SK-N-SH (cell line): ENCODE data around the gene MAP3K5. TPM values are rescaled to one million over a fixed set of nuclear protein-coding genes. Genes with fewer than 3 reads are reported as not detected.

Experiments used
- CTCF ChIA-PET: fragments of 300-600, 350-600 bp; formaldehyde crosslinking; extraction: SDS; loops from one replicate; lab custom pipeline; 2021; lab: Yijun Ruan, JAX
- POLR2A ChIA-PET: fragments of 350-600 bp; sonication (Branson Sonifier 250); formaldehyde crosslinking; extraction: SDS; loops from one replicate; lab custom pipeline; 2020; ENCODE audit warnings: antibody characterized with exemption, inconsistent platforms; lab: Yijun Ruan, JAX
- DNase-seq: peaks from one replicate; pipeline ENCODE4 v3.0.0; 2012
- H2AFZ ChIP-seq: fragments of 200-600 bp; sonication (generic); 2 replicates; pipeline ENCODE4 v1.8.1; 2016; ENCODE audit warnings: antibody characterized with exemption, mild to moderate bottlenecking, low read depth
- H3F3A ChIP-seq: fragments of 200-600 bp; sonication (generic); replicated peaks from 2 replicates; pipeline ENCODE3; 2016; ENCODE audit warnings: antibody characterized with exemption, mild to moderate bottlenecking; ENCODE audit not compliant: insufficient read depth
- H3K27ac ChIP-seq, 2 experiments: fragments of 200-500 bp in 1 of 2; fragments of 200-600 bp in 1 of 2; sonication (Bioruptor generic) in 1 of 2; sonication (generic), shearing (Covaris generic) in 1 of 2; 2 replicates each; pipeline versions ENCODE4 v1.5.1 to v1.6.1; 2014 to 2016; ENCODE audit warnings: low read depth in 2 of 2, inconsistent platforms in 1 of 2, low read length in 1 of 2, mild to moderate bottlenecking in 1 of 2, mixed read lengths in 1 of 2
- H3K27me3 ChIP-seq: fragments of 200-600 bp; sonication (generic), shearing (Covaris generic); 2 replicates; pipeline ENCODE4 v1.6.1; 2016; ENCODE audit warnings: mixed run types; ENCODE audit not compliant: insufficient read depth
- H3K36me3 ChIP-seq, 2 experiments: fragments of 200-500 bp in 1 of 2; fragments of 200-600 bp in 1 of 2; sonication (Bioruptor generic) in 1 of 2; sonication (generic) in 1 of 2; replicated peaks in 1 of 2; 2 replicates each; pipeline versions ENCODE3 to v1.5.1; 2014 to 2016; ENCODE audit warnings: low read length in 1 of 2, mild to moderate bottlenecking in 1 of 2; ENCODE audit not compliant: insufficient read depth in 2 of 2, control insufficient read depth in 1 of 2
- H3K4me1 ChIP-seq, 2 experiments: fragments of 200-500 bp in 1 of 2; fragments of 200-600 bp in 1 of 2; sonication (Bioruptor generic) in 1 of 2; sonication (generic), shearing (Covaris generic) in 1 of 2; 2 replicates each; pipeline versions ENCODE4 v1.5.1 to v1.6.1; 2014 to 2016; ENCODE audit warnings: low read depth in 1 of 2, low read length in 1 of 2, mixed run types in 1 of 2; ENCODE audit not compliant: insufficient read depth in 2 of 2, control insufficient read depth in 1 of 2
- H3K4me2 ChIP-seq: fragments of 200-600 bp; sonication (generic), shearing (Covaris generic); 2 replicates; pipeline ENCODE4 v1.6.1; 2017; ENCODE audit warnings: mixed run types
- H3K4me3 ChIP-seq, 2 experiments: fragments of 200-500 bp in 1 of 2; fragments of 200-600 bp in 1 of 2; sonication (Bioruptor generic) in 1 of 2; sonication (generic), shearing (Covaris generic) in 1 of 2; 2 replicates each; pipeline versions ENCODE4 v1.5.1 to v1.8.1; 2014 to 2016; ENCODE audit warnings: low read depth in 2 of 2, inconsistent platforms in 1 of 2, low read length in 1 of 2, mild to moderate bottlenecking in 1 of 2, mixed read lengths in 1 of 2, moderate library complexity in 1 of 2
- H3K79me2 ChIP-seq: fragments of 200-600 bp; sonication (generic); 2 replicates; pipeline ENCODE4 v1.8.1; 2017; ENCODE audit warnings: mild to moderate bottlenecking; ENCODE audit not compliant: insufficient read depth
- H3K9ac ChIP-seq: fragments of 200-600 bp; sonication (generic); 2 replicates; pipeline ENCODE4 v1.6.1; 2017; ENCODE audit warnings: mixed run types
- H3K9me2 ChIP-seq: fragments of 200-600 bp; sonication (generic); 2 replicates; pipeline ENCODE4 v1.6.1; 2017; ENCODE audit warnings: mixed run types
- H3K9me3 ChIP-seq: fragments of 200-600 bp; sonication (generic); 2 replicates; pipeline ENCODE4 v1.6.1; 2017; ENCODE audit warnings: mixed run types, mild to moderate bottlenecking, moderate library complexity
- H4K20me1 ChIP-seq: fragments of 200-600 bp; sonication (generic); 2 replicates; pipeline ENCODE4 v1.6.1; 2017; ENCODE audit warnings: mild to moderate bottlenecking, mixed run types; ENCODE audit not compliant: insufficient read depth
- CHD2 ChIP-seq: fragments of 150-350 bp; IDR thresholded peaks from 2 replicates; pipeline ENCODE4 v1.6.1; 2018; ENCODE audit warnings: low read length; ENCODE audit not compliant: partially characterized antibody
- ELF1 ChIP-seq: IDR thresholded peaks from 2 replicates; pipeline ENCODE4 v1.4.0; 2012
- FOXJ3 ChIP-seq: sonication (generic); formaldehyde crosslinking; IDR thresholded peaks from 2 replicates; pipeline ENCODE4 v1.5.1; 2020; ENCODE audit warnings: mild to moderate bottlenecking, missing genetic modification reagents
- GATA2 ChIP-seq: sonication (generic); formaldehyde crosslinking; IDR thresholded peaks from 2 replicates; pipeline ENCODE4 v1.5.0; 2020; ENCODE audit warnings: mild to moderate bottlenecking, missing genetic modification reagents
- NRF1 ChIP-seq: IDR thresholded peaks from 2 replicates; pipeline ENCODE4 v1.6.1; 2012; ENCODE audit warnings: low read depth, mild to moderate bottlenecking, low read length
- POLR2AphosphoS5 ChIP-seq: IDR thresholded peaks from 2 replicates; pipeline ENCODE4 v1.6.1; 2012; ENCODE audit warnings: low read depth, low read length
- RAD21 ChIP-seq: IDR thresholded peaks from 2 replicates; pipeline ENCODE4 v1.6.1; 2012; ENCODE audit warnings: mild to moderate bottlenecking, low read length
- SIN3A ChIP-seq: IDR thresholded peaks from 2 replicates; pipeline ENCODE4 v1.6.1; 2012; ENCODE audit warnings: low read depth, mild to moderate bottlenecking, low read length, moderate library complexity, borderline replicate concordance
- SMC3 ChIP-seq: IDR thresholded peaks from 2 replicates; pipeline ENCODE4 v1.6.1; 2012; ENCODE audit warnings: low read depth, low read length, improper control_type of control experiment
- TAF1 ChIP-seq: IDR thresholded peaks from 2 replicates; pipeline ENCODE4 v1.6.1; 2012; ENCODE audit warnings: low read depth, mild to moderate bottlenecking, low read length, moderate library complexity, borderline replicate concordance
- TCF12 ChIP-seq: IDR thresholded peaks from 2 replicates; pipeline ENCODE4 v1.4.0; 2012
- polyA plus RNA-seq, 3 experiments: library from polyadenylated mRNA; depleted of rRNA; stranded (reverse); fragments of >200 nt; gene quantifications; 2 replicates each; pipeline ENCODE4 v1.2.3, GENCODE V29; 2012
- TF ChIP-seq, protein P1 (sequence below): IDR thresholded peaks from 2 replicates; pipeline ENCODE4; 2012
- TF ChIP-seq, protein P2 (sequence below): fragments of 150-350 bp; IDR thresholded peaks from 2 replicates; pipeline ENCODE4 v1.6.1; 2017; ENCODE audit warnings: antibody characterized with exemption, low read length, low read depth, borderline replicate concordance
- TF ChIP-seq, protein P3 (sequence below): fragments of 150-350 bp; IDR thresholded peaks from 2 replicates; pipeline ENCODE4 v1.6.1; 2016; ENCODE audit warnings: mild to moderate bottlenecking, low read depth, low read length
- TF ChIP-seq, protein P4 (sequence below): fragments of 200-600 bp; sonication (generic); IDR thresholded peaks from 2 replicates; pipeline ENCODE4 v1.6.1; 2017; ENCODE audit warnings: antibody characterized with exemption, mild to moderate bottlenecking, moderate library complexity

MAP3K5 gene
- polyA plus RNA-seq, 1 of the 3 experiments (the other 2 are of a cell fraction): 1.4 TPM

DNA sequence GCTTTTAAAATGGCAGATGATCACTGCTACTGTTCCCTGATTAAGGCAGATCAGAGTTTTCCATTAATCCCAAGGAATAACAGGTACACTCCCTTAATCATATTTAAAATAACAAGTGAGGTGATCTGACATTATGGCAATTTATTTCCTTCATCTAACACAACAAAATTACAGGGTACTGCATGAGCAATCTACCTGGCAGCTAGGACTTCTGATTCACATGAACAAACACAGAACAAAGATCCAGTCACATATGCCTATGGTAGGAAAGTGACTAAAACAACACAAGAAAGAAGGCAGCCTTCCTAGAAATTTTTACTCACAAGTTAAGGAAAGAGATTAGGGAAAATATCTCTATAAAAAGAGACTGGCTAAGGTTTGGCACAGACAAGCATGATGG is 275.3 kb downstream of the MAP3K5 start:
- Histone ChIP-seq H3K9me2 (no peaks in the 10 kb centered on the region), H3K4me3 (no peak overlapping the region)
- no peak for DNase-seq
- TF ChIP-seq TCF12 (no peak), SMC3 (no peak), POLR2AphosphoS5 (no peak), FOXJ3 (CRISPR knock-in tag) (no peak), CHD2 (no peak), TAF1 (no peak), SIN3A (no peak), NRF1 (no peak), ELF1 (no peak), RAD21 (no peak), GATA2 (CRISPR knock-in tag) (no peak)
- TF ChIP-seq, protein P1, sequence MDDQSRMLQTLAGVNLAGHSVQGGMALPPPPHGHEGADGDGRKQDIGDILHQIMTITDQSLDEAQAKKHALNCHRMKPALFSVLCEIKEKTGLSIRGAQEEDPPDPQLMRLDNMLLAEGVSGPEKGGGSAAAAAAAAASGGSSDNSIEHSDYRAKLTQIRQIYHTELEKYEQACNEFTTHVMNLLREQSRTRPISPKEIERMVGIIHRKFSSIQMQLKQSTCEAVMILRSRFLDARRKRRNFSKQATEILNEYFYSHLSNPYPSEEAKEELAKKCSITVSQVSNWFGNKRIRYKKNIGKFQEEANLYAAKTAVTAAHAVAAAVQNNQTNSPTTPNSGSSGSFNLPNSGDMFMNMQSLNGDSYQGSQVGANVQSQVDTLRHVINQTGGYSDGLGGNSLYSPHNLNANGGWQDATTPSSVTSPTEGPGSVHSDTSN: no peak
- TF ChIP-seq, protein P2, sequence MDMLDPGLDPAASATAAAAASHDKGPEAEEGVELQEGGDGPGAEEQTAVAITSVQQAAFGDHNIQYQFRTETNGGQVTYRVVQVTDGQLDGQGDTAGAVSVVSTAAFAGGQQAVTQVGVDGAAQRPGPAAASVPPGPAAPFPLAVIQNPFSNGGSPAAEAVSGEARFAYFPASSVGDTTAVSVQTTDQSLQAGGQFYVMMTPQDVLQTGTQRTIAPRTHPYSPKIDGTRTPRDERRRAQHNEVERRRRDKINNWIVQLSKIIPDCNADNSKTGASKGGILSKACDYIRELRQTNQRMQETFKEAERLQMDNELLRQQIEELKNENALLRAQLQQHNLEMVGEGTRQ: no peak
- TF ChIP-seq, protein P3, sequence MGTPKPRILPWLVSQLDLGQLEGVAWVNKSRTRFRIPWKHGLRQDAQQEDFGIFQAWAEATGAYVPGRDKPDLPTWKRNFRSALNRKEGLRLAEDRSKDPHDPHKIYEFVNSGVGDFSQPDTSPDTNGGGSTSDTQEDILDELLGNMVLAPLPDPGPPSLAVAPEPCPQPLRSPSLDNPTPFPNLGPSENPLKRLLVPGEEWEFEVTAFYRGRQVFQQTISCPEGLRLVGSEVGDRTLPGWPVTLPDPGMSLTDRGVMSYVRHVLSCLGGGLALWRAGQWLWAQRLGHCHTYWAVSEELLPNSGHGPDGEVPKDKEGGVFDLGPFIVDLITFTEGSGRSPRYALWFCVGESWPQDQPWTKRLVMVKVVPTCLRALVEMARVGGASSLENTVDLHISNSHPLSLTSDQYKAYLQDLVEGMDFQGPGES: no peak
- TF ChIP-seq, protein P4, sequence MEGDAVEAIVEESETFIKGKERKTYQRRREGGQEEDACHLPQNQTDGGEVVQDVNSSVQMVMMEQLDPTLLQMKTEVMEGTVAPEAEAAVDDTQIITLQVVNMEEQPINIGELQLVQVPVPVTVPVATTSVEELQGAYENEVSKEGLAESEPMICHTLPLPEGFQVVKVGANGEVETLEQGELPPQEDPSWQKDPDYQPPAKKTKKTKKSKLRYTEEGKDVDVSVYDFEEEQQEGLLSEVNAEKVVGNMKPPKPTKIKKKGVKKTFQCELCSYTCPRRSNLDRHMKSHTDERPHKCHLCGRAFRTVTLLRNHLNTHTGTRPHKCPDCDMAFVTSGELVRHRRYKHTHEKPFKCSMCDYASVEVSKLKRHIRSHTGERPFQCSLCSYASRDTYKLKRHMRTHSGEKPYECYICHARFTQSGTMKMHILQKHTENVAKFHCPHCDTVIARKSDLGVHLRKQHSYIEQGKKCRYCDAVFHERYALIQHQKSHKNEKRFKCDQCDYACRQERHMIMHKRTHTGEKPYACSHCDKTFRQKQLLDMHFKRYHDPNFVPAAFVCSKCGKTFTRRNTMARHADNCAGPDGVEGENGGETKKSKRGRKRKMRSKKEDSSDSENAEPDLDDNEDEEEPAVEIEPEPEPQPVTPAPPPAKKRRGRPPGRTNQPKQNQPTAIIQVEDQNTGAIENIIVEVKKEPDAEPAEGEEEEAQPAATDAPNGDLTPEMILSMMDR: no peak
- TF ChIP-seq, all 33 proteins: peak for 0
- no peaks in the 10 kb centered on the region for H3K36me3 ChIP-seq
- H3K27me3 ChIP-seq: no peaks in the 10 kb centered on the region
- H3K27ac ChIP-seq: no peak overlapping the region
- POLR2A ChIA-PET: interaction anchor here (0.6 kb wide), 1 partner anchor 9 kb away, joined by 3 read pairs; no protein-coding TSS in a partner anchor
- no peak overlapping the region for H3K4me2 ChIP-seq
- H2AFZ ChIP-seq: no peak overlapping the region
- H3K4me1 ChIP-seq: peaks cover 0 to 12% of the 10 kb centered on the region in 2 experiments; a peak in 2 of 4 replicates
- no peaks in the 10 kb centered on the region for H3K79me2 ChIP-seq
- CTCF ChIA-PET: interaction anchor here (0.7 to 2.8 kb wide), 3 partner anchors 9 to 96 kb away, joined by 3 to 7 read pairs (median 3); no protein-coding TSS in a partner anchor
- H4K20me1 ChIP-seq: no peaks in the 10 kb centered on the region
- H3K9me3 ChIP-seq: no peaks in the 10 kb centered on the region
- no peak overlapping the region for H3K9ac ChIP-seq
- H3F3A ChIP-seq: no peaks in the 10 kb centered on the region
